Astrocyte (in vitro differentiated cells and primary cell): Measurements from ENCODE around the gene SOCS2.

Experiments
- EZH2 ChIP-seq: IDR thresholded peaks from 2 replicates; pipeline ENCODE4 v1.6.1; 2012; ENCODE audit warnings: mild to moderate bottlenecking, low read length, inconsistent platforms; ENCODE audit not compliant: insufficient read depth
- TF ChIP-seq, protein P1 (sequence below): IDR thresholded peaks from 2 replicates; pipeline ENCODE4 v1.5.1; 2011; ENCODE audit warnings: low read depth, mild to moderate bottlenecking, inconsistent platforms, low read length, moderate library complexity; ENCODE audit not compliant: insufficient read depth

DNA sequence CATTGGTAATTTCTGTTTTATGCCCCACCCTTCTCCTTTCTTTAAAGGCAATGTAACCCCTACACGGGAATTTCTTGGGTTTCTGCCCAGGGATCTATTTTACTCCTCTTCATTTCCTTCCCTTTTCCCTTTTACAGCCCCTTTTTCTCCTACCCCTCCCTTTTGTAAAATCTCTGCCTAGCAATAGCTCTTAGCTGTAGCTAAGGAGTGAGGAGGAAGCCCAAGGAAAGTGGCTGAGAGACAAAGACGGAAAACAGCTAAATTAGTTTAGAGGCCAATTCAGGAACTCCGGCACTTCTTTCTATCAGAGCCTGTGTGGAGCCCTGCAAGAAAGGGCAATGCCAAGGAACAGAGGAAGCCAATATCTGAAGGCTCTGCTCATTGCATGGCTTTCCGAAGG, 40.3 kb downstream of the SOCS2 start:
- no peak for TF ChIP-seq EZH2
- TF ChIP-seq, protein P1, sequence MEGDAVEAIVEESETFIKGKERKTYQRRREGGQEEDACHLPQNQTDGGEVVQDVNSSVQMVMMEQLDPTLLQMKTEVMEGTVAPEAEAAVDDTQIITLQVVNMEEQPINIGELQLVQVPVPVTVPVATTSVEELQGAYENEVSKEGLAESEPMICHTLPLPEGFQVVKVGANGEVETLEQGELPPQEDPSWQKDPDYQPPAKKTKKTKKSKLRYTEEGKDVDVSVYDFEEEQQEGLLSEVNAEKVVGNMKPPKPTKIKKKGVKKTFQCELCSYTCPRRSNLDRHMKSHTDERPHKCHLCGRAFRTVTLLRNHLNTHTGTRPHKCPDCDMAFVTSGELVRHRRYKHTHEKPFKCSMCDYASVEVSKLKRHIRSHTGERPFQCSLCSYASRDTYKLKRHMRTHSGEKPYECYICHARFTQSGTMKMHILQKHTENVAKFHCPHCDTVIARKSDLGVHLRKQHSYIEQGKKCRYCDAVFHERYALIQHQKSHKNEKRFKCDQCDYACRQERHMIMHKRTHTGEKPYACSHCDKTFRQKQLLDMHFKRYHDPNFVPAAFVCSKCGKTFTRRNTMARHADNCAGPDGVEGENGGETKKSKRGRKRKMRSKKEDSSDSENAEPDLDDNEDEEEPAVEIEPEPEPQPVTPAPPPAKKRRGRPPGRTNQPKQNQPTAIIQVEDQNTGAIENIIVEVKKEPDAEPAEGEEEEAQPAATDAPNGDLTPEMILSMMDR, result no peak
